Common myeloid progenitor, CD34-positive (primary cell): ENCODE results near the gene PPP1R17.

Experiments used
- CTCF ChIA-PET: fragments of 350-600 bp; sonication (Branson Sonifier 250); formaldehyde crosslinking; loops from one replicate; lab custom pipeline; 2021; ENCODE audit warnings: antibody characterized with exemption; lab: Charles Lee
- POLR2A ChIA-PET: fragments of 350-600 bp; sonication (Branson Sonifier 250); formaldehyde crosslinking; loops from one replicate; lab custom pipeline; 2021; ENCODE audit warnings: antibody characterized with exemption; lab: Charles Lee
- DNase-seq, 3 donors: peaks; one replicate each; pipeline versions ENCODE4 v3.0.0 to v3.0.0-alpha.2; 2013
- H3K27ac ChIP-seq, 2 experiments: 1 replicate in 1 of 2; 2 replicates in 1 of 2; pipeline ENCODE4 v1.7.0; 2013; ENCODE audit warnings: inconsistent platforms in 2 of 2, low read length in 2 of 2, mild to moderate bottlenecking in 2 of 2, low read depth in 1 of 2, moderate library complexity in 1 of 2; ENCODE audit not compliant: severe bottlenecking in 2 of 2, insufficient read depth in 1 of 2, poor library complexity in 1 of 2
- H3K27me3 ChIP-seq, 5 experiments: replicated peaks in 2 of 5; 1 replicate in 3 of 5; 2 replicates in 2 of 5; pipeline versions ENCODE4 v1.6.1 to v1.7.0; 2013; ENCODE audit warnings: low read length in 4 of 5, mild to moderate bottlenecking in 2 of 5, moderate library complexity in 2 of 5, inconsistent platforms in 1 of 5; ENCODE audit not compliant: insufficient read depth in 5 of 5, control insufficient read depth in 4 of 5
- H3K36me3 ChIP-seq, 4 experiments: 1 replicate in 2 of 4; 2 replicates in 2 of 4; pipeline versions ENCODE4 v1.6.1 to v1.7.0; 2013; ENCODE audit warnings: low read length in 3 of 4, control low read depth in 1 of 4, mild to moderate bottlenecking in 1 of 4; ENCODE audit not compliant: control insufficient read depth in 4 of 4, insufficient read depth in 4 of 4
- H3K4me1 ChIP-seq, 4 experiments: 1 replicate in 3 of 4; 2 replicates in 1 of 4; pipeline versions ENCODE4 v1.6.1 to v1.7.1; 2013; ENCODE audit warnings: low read length in 3 of 4, mild to moderate bottlenecking in 3 of 4, control low read depth in 1 of 4, inconsistent platforms in 1 of 4, moderate library complexity in 1 of 4; ENCODE audit not compliant: control insufficient read depth in 4 of 4, insufficient read depth in 4 of 4; ENCODE audit errors: control extremely low read depth in 1 of 4
- H3K4me3 ChIP-seq, 7 experiments: 1 replicate in 4 of 7; 2 replicates in 3 of 7; pipeline versions ENCODE4 v1.5.1 to v1.7.0; 2013; ENCODE audit warnings: mild to moderate bottlenecking in 7 of 7, low read length in 6 of 7, moderate library complexity in 6 of 7, inconsistent platforms in 2 of 7, low read depth in 2 of 7, control low read depth in 1 of 7; ENCODE audit not compliant: insufficient read depth in 4 of 7, control insufficient read depth in 1 of 7; ENCODE audit errors: extremely low read depth in 1 of 7
- H3K9me3 ChIP-seq, 5 experiments: 1 replicate in 4 of 5; 2 replicates in 1 of 5; pipeline versions ENCODE4 v1.6.1 to v1.7.1; 2013; ENCODE audit warnings: low read length in 4 of 5, mild to moderate bottlenecking in 2 of 5, inconsistent platforms in 1 of 5, low read depth in 1 of 5, moderate library complexity in 1 of 5; ENCODE audit not compliant: control insufficient read depth in 4 of 5, insufficient read depth in 2 of 5; ENCODE audit errors: control extremely low read depth in 1 of 5
- WGBS: methylation state at CpG from one replicate; pipeline ENCODE4 v1.1.5; 2013; ENCODE audit not compliant: insufficient coverage; 5-methylcytosine and 5-hydroxymethylcytosine counted together

PPP1R17 gene

GRCh38 chr7:31683445-31684225 is 3.4 kb upstream of the PPP1R17 start:
- ChIA-PET POLR2A (no interaction called here), CTCF (no interaction called here)
- Histone ChIP-seq H3K4me3 (no peak overlapping the region), H3K27ac (no peak overlapping the region), H3K4me1 (no peaks in the 10 kb centered on the region), H3K36me3 (no peaks in the 10 kb centered on the region), H3K27me3 (peaks cover 0 to 10% (median 0%) of the 10 kb centered on the region in 5 experiments), H3K9me3 (no peaks in the 10 kb centered on the region)
- no peak for DNase-seq
- WGBS: 85% methylated on average over 5 of the region's 5 CpGs

GRCh38 chr7:31688372-31688771 is 1.4 kb downstream of the PPP1R17 start:
- ChIA-PET POLR2A (no interaction called here), CTCF (no interaction called here)
- H3K9me3 ChIP-seq: no peaks in the 10 kb centered on the region
- H3K4me1 ChIP-seq: no peaks in the 10 kb centered on the region
- no peaks in the 10 kb centered on the region for H3K36me3 ChIP-seq
- no peak overlapping the region for H3K4me3 ChIP-seq
- WGBS: 57% methylated on average over 3 of the region's 3 CpGs
- peaks cover 0 to 13% (median 0%) of the 10 kb centered on the region in 5 experiments for H3K27me3 ChIP-seq
- no peak for DNase-seq
- no peak overlapping the region for H3K27ac ChIP-seq

GRCh38 chr7:31688996-31689395 is 2.0 kb downstream of the PPP1R17 start:
- ChIA-PET CTCF (interaction anchor here (1.2 kb wide), 1 partner anchor 11 kb away, joined by 3 read pairs; no protein-coding TSS in a partner anchor), POLR2A (no interaction called here)
- H3K27ac ChIP-seq: no peak overlapping the region

GRCh38 chr7:31690935-31691334 is 3.9 kb downstream of the PPP1R17 start:
- H3K36me3 ChIP-seq: no peaks in the 10 kb centered on the region
- 71% methylated on average over 2 of the region's 2 CpGs for WGBS
- no peaks in the 10 kb centered on the region for H3K9me3 ChIP-seq
- no peak for DNase-seq
- no peak overlapping the region for H3K27ac ChIP-seq
- H3K27me3 ChIP-seq: peaks cover 0 to 13% (median 0%) of the 10 kb centered on the region in 5 experiments
- ChIA-PET CTCF (no interaction called here), POLR2A (no interaction called here)
- no peaks in the 10 kb centered on the region for H3K4me1 ChIP-seq
- no peak overlapping the region for H3K4me3 ChIP-seq

More at GRCh38 chr7:31688996-31689395, 2.0 kb downstream of the PPP1R17 start:
- DNase-seq: no peak
- H3K9me3 ChIP-seq: no peaks in the 10 kb centered on the region
- peaks cover 0 to 13% (median 0%) of the 10 kb centered on the region in 5 experiments for H3K27me3 ChIP-seq
- no peaks in the 10 kb centered on the region for H3K36me3 ChIP-seq
- no peaks in the 10 kb centered on the region for H3K4me1 ChIP-seq
- no peak overlapping the region for H3K4me3 ChIP-seq
- WGBS: 50% methylated on average over 2 of the region's 2 CpGs

- ChIA-PET CTCF (no interaction called here), POLR2A (no interaction called here)
- 71% methylated on average over 4 of the region's 5 CpGs for WGBS
- Histone ChIP-seq H3K9me3 (no peaks in the 10 kb centered on the region), H3K4me3 (no peak overlapping the region), H3K36me3 (no peaks in the 10 kb centered on the region), H3K27ac (no peak overlapping the region), H3K4me1 (no peaks in the 10 kb centered on the region), H3K27me3 (peaks cover 0 to 13% (median 0%) of the 10 kb centered on the region in 5 experiments)
- DNase-seq: no peak
These were observed 5.4 kb downstream of the PPP1R17 start for GRCh38 chr7:31692451-31692850.

GRCh38 chr7:31692871-31693270 is 5.9 kb downstream of the PPP1R17 start:
- DNase-seq: no peak
- H3K4me1 ChIP-seq: no peaks in the 10 kb centered on the region
- no peak overlapping the region for H3K27ac ChIP-seq
- WGBS: 50% methylated on average over 2 of the region's 2 CpGs
- H3K4me3 ChIP-seq: no peak overlapping the region
- H3K27me3 ChIP-seq: peaks cover 0 to 10% (median 0%) of the 10 kb centered on the region in 5 experiments
- H3K9me3 ChIP-seq: no peaks in the 10 kb centered on the region
- ChIA-PET CTCF (no interaction called here), POLR2A (no interaction called here)
- H3K36me3 ChIP-seq: no peaks in the 10 kb centered on the region

GRCh38 chr7:31695859-31696614 is 9.0 kb downstream of the PPP1R17 start:
- Histone ChIP-seq H3K4me3 (no peak overlapping the region), H3K9me3 (no peaks in the 10 kb centered on the region), H3K27me3 (peaks cover 0 to 8% (median 0%) of the 10 kb centered on the region in 5 experiments), H3K36me3 (no peaks in the 10 kb centered on the region), H3K4me1 (no peaks in the 10 kb centered on the region), H3K27ac (no peak overlapping the region)
- WGBS: 94% methylated on average over 6 of the region's 6 CpGs
- CTCF ChIA-PET: no interaction called here
- no peak for DNase-seq
- POLR2A ChIA-PET: no interaction called here
